ENCODE results near the gene GRIPAP1.

Gene GRIPAP1

DNA sequence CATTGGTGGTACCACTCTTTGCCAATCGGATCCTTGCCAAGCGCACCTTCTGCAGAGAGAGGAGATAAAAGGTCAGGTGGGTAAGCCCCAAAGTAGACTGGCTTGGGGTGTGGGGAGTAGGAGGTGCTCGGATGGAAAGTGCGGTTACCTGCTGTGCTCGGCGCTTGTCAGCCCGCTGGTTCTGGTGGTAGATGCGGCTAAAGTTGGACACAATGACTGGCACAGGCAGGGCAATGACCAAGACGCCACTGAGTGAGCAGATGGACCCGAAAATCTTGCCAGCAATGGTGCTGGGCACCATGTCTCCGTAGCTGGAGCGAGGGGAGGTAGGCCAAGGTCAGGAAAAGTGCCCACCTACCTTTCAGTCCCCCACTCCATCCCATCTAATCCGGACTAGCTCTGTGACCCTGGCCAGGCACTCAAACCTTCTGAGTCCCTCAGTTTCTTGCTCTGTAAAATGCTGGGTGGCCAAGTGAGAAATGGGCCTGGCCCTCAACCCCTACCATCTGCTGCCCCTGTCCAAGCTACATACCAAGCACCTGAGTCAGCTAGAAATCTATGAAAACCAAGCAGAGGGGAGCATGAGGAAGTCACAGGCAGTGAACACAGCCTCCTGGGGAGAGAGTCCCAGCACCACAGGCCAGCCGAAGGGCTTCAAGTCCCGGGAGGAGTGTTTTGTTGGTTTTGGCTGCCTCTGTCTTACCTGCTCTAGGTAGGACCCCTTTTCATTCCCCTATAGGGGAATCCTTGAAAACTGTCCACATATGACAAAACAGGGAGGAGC is 35.1 kb downstream of the GRIPAP1 start:
- TF ChIP-seq POU2F2 (IDR thresholded peaks at IDR 0.05; ENCODE audit: low read depth, low read length) (no peak), PAX5 (IDR thresholded peaks at IDR 0.05; ENCODE audit: insufficient read depth, low read length, severe bottlenecking) (no peak), POLR2AphosphoS5 (IDR thresholded peaks at IDR 0.05; ENCODE audit: low read depth, low read length) (no peak), TAF1 (IDR thresholded peaks at IDR 0.05; ENCODE audit: low read depth, low read length) (no peak), SPI1 (IDR thresholded peaks at IDR 0.05; ENCODE audit: low read depth, low read length) (no peak), POLR2A (IDR thresholded peaks at IDR 0.05; ENCODE audit: low read depth, low read length) (no peak)
- no peak for FAIRE-seq
- no peak for DNase-seq (ENCODE audit: insufficient read length, low spot score)

DNA sequence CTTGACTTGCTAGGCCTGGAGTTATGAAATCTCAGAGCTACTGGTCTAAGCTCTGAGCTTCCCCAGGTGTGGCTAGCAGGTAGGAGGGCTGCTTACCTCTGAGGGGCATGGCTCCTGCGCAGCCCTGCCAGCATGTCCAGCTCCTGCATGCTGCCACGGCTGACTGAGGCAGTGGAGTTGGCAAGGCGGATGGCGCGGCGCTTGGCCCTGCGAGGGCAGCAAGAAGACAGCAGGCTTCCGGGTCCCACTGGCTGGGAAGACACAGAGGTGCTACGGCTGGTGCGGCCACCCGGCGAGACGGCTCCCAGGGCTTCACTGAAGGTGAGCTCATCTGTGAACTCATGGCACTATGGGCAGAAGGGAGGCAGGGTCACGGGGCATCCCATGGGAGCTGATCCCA is 36.1 kb downstream of the GRIPAP1 start:
- no peak for DNase-seq (ENCODE audit: insufficient read length, low spot score)
- FAIRE-seq, result no peak
- TF ChIP-seq POLR2A (IDR thresholded peaks at IDR 0.05; ENCODE audit: low read depth, low read length) (no peak), TAF1 (IDR thresholded peaks at IDR 0.05; ENCODE audit: low read depth, low read length) (no peak), SPI1 (IDR thresholded peaks at IDR 0.05; ENCODE audit: low read depth, low read length) (no peak), POU2F2 (IDR thresholded peaks at IDR 0.05; ENCODE audit: low read depth, low read length) (no peak), PAX5 (IDR thresholded peaks at IDR 0.05; ENCODE audit: insufficient read depth, low read length, severe bottlenecking) (no peak), POLR2AphosphoS5 (IDR thresholded peaks at IDR 0.05; ENCODE audit: low read depth, low read length) (no peak)

DNA sequence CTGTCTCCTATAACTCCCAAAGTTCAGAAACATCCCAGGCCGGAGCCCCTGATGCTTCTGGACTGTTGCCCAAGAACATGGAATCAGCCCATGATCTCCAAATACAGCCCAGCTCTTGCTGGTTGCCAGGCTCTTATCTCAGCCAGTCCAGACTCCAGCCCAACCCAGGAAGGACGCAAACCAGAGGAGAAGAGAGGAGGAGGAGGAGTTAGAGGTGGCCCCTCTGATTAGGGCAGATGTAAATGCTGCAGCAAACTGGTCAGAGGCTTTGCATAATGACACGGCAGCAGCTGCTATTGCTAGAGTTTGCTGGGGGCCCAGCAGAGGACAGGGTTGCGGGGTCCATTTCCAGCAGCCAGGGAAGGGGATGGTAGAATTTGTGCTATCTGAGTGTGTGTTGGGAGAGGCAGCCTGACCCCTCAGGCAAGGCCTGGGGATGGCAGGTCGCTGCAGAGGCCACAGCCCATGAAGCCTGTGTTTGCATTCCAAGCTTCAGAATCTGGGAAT is 40.4 kb downstream of the GRIPAP1 start:
- TF ChIP-seq PAX5 (IDR thresholded peaks at IDR 0.05; ENCODE audit: insufficient read depth, low read length, severe bottlenecking) (no peak), POU2F2 (IDR thresholded peaks at IDR 0.05; ENCODE audit: low read depth, low read length) (peak; percentile 83; the same call in 1 of the 2 replicates)
- FAIRE-seq, result peak; percentile 90
- DNase-seq (ENCODE audit: insufficient read length, low spot score), result no peak

DNA sequence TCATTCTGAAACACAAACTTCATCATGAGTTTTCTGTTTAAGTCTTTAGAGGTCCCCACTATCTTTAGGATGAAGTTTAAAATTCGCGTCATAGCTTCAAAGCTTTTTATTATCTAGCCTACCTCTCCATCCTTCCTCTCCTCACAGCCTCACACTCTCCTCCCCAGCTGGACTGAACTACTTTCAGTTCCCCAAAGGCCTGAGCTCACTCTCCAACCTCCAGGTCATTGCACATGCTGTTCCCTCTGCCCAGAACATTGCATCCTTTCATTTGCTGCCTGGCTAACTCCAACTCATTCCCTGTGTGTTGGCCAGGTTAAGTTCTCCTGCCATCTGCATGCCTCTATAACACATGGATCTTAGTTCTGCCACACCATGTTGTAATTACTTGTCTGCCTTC is 41.8 kb downstream of the GRIPAP1 start:
- FAIRE-seq, result peak; percentile 89

DNA sequence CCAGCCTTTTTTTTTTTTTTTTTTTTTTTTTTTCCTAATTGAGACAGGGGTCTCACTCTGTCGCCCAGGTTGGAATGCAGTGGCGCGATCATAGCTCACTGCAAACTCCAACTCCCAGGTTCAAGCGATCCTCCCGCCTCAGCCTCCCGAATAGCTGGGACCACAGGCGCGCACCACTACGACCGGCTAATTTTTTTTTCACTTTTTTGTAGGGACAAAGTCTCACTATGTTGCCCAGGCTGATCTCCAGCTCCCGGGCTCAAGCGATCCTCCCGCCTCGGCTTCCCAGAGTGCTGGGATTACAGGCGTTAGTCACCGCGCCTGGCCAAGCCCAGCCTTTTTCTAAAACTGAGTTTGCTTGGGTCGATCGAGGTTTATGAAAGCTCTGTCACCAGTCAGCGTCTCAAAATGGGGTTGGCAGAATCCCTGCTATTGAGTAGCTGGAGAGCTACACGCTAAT is 43.4 kb downstream of the GRIPAP1 start:
- DNase-seq (ENCODE audit: insufficient read length, low spot score) (no peak), FAIRE-seq (no peak)
- TF ChIP-seq POLR2AphosphoS5 (IDR thresholded peaks at IDR 0.05; ENCODE audit: low read depth, low read length), result no peak
- no peak for TF ChIP-seq POU2F2 (IDR thresholded peaks at IDR 0.05; ENCODE audit: low read depth, low read length)
- no peak for TF ChIP-seq PAX5 (IDR thresholded peaks at IDR 0.05; ENCODE audit: insufficient read depth, low read length, severe bottlenecking)
- TF ChIP-seq POLR2A (IDR thresholded peaks at IDR 0.05; ENCODE audit: low read depth, low read length), result no peak
- no peak for TF ChIP-seq SPI1 (IDR thresholded peaks at IDR 0.05; ENCODE audit: low read depth, low read length)

More for the DNA sequence above, 41.8 kb downstream of the GRIPAP1 start:
- DNase-seq (ENCODE audit: insufficient read length, low spot score), result no peak
- TF ChIP-seq POLR2A (IDR thresholded peaks at IDR 0.05; ENCODE audit: low read depth, low read length) (no peak), SPI1 (IDR thresholded peaks at IDR 0.05; ENCODE audit: low read depth, low read length) (peak; percentile 93), POLR2AphosphoS5 (IDR thresholded peaks at IDR 0.05; ENCODE audit: low read depth, low read length) (no peak), POU2F2 (IDR thresholded peaks at IDR 0.05; ENCODE audit: low read depth, low read length) (no peak)

DNA sequence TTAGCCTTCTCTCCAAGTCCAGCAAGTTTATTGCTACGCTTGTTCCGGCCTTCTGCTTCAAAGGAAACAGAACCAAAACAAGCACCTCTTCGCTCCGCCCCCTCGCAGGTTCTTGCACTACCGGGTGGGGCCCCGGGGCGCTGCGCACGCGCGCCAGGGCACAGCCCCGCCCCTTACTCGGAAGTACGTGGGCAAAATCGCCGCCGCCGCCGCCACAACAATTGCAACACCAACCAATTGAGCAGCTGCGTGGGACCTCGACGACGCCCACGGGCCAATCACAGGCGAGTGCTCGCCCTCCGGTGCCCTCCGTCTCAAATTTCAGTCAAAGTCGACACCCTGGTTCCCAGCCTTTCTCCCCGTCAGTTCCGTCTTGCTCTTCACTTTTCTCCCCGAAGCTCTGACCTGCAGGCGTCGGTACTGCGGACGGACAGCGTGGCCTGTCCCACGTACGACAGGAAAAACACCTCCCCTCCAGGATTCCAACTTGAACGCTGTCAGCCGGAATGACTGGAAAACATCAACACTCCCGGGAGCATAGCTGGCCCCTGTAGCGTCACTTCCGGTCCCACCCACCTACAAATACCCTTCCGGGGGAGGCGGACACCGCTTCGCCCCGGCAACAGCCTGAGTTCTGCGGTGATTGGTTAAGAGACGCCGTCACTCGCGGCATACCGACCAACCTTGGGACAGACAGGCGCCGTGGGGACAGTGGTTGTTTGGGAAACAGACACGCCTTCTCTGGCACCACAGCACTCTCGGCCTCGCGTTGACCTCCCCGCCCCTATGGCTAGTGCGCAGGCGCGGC is 44.0 kb downstream of the GRIPAP1 start:
- peak; percentile 71 for TF ChIP-seq POLR2AphosphoS5 (IDR thresholded peaks at IDR 0.05; ENCODE audit: low read depth, low read length)
- no peak for TF ChIP-seq POU2F2 (IDR thresholded peaks at IDR 0.05; ENCODE audit: low read depth, low read length)
- peak; percentile 63; the same call in 1 of the 2 replicates for TF ChIP-seq POLR2A (IDR thresholded peaks at IDR 0.05; ENCODE audit: low read depth, low read length)
- DNase-seq (ENCODE audit: insufficient read length, low spot score), result peak; percentile 74
- peak; percentile 100 for FAIRE-seq

DNA sequence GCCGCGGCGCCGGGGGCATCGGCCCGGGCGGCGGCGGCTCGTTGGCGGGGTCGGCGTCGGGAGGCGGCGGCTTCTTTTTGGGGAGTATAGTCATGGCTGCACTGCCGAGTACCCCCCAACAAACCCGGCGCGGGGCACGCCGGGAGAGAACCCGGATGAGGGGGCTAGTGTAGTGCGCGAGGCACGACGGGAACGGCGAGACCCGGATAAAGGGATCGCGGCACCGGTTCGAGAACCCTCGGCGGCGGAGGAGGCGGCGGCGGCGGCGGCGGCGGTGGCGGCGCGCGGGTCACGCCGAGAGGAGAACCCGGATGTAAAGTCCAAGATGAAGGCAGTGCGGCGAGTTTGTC is 44.6 kb downstream of the GRIPAP1 start, which contains the start of gene OTUD5:
Gene OTUD5, minus strand, starts transcription at position 131 of the 350 bp plus-strand sequence. Its CDS starts 37 bp downstream, at position 94.
- DNase-seq (ENCODE audit: insufficient read length, low spot score) (peak; percentile 68), FAIRE-seq (no peak)
- TF ChIP-seq POU2F2 (IDR thresholded peaks at IDR 0.05; ENCODE audit: low read depth, low read length) (no peak), POLR2AphosphoS5 (IDR thresholded peaks at IDR 0.05; ENCODE audit: low read depth, low read length) (no peak), PAX5 (IDR thresholded peaks at IDR 0.05; ENCODE audit: insufficient read depth, low read length, severe bottlenecking) (no peak), SPI1 (IDR thresholded peaks at IDR 0.05; ENCODE audit: low read depth, low read length) (no peak), POLR2A (IDR thresholded peaks at IDR 0.05; ENCODE audit: low read depth, low read length) (no peak), TAF1 (IDR thresholded peaks at IDR 0.05; ENCODE audit: low read depth, low read length) (no peak)

DNA sequence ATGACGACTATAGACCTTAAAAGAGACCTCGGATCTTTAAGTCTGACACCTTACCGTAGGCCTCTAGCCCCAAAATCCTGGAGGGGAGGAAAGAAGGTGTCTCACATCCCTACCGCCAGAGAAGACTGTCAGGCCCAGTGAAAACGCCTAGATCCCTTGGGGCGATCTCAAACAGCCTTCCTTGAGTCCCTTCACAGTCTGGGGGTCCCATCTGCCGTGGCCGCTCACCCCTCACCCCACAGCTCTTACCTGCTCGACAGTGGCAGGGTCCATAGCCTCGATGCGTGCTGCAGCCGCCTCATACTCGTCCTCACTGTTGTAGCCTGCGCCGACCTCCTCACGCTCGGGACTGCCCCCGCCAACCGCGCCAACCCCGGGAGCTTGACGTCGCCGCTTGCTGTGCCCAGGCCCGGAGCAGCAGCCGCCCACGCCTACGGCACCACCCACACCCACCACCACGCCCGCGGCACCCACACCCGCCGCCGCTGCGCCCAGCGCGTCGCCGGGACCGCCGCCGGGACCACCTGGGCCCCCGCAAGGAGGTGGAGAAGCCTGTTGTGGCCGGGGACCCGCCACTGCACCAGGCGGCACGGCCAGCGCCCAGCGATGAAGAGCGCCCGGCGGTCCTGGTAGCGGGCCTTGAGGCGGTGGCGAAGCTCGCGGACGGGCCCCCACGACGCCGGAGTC is 45.2 kb downstream of the GRIPAP1 start:
- TF ChIP-seq SPI1 (IDR thresholded peaks at IDR 0.05; ENCODE audit: low read depth, low read length), result no peak
- TF ChIP-seq POLR2AphosphoS5 (IDR thresholded peaks at IDR 0.05; ENCODE audit: low read depth, low read length), result no peak
- peak; percentile 94 for FAIRE-seq
- DNase-seq (ENCODE audit: insufficient read length, low spot score), result no peak

DNA sequence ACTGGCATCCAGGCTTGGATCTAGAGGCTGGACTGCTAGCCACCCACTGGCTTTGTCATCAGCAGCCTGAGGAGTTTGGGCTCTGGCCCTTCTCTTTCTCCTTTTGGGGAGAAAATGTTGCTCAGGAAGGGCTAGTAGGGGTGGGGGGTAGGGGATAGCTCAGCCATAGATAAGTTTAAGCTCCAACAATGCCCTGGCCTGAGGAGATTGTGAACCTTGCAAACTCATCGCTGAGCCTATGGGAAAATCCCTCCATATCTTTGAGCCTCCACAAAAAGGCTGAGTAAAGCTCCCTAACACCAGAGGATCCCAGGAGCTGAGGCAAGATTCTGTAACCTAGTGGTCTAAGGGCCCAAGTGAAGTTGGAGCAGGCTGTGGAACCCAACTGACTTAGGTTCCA is 53.5 kb downstream of the GRIPAP1 start:
- FAIRE-seq, result no peak
- no peak for TF ChIP-seq PAX5 (IDR thresholded peaks at IDR 0.05; ENCODE audit: insufficient read depth, low read length, severe bottlenecking)
- TF ChIP-seq SPI1 (IDR thresholded peaks at IDR 0.05; ENCODE audit: low read depth, low read length), result no peak
- TF ChIP-seq POU2F2 (IDR thresholded peaks at IDR 0.05; ENCODE audit: low read depth, low read length), result no peak
- no peak for TF ChIP-seq TAF1 (IDR thresholded peaks at IDR 0.05; ENCODE audit: low read depth, low read length)
- TF ChIP-seq POLR2AphosphoS5 (IDR thresholded peaks at IDR 0.05; ENCODE audit: low read depth, low read length), result no peak
- no peak for TF ChIP-seq POLR2A (IDR thresholded peaks at IDR 0.05; ENCODE audit: low read depth, low read length)
- no peak for DNase-seq (ENCODE audit: insufficient read length, low spot score)

Data from GM12891 (cell line).